ENCODE data around the gene NCKAP5. TPM values are rescaled to one million over a fixed set of nuclear protein-coding genes. Genes with fewer than 3 reads are reported as not detected.

The NCKAP5 gene
- total and polyA plus RNA-seq, 4 donors = 0.57 to 2.8 (median 2.4) TPM

GRCh38 chr2:132949108-132949507 lies 619.2 kb downstream of the NCKAP5 start:
- no peak overlapping the region for H3K27ac ChIP-seq (ENCODE audit: low read depth in 1 of 2, low read length in 2 of 2)
- no peak for TF ChIP-seq FOXA1 (IDR thresholded peaks at IDR 0.05)
- no peak for TF ChIP-seq MAX (IDR thresholded peaks at IDR 0.05)
- TF ChIP-seq CTCF (IDR thresholded peaks at IDR 0.05; ENCODE audit: low read depth, low read length, missing input control) = no peak
- no peak for TF ChIP-seq ZBTB33 (IDR thresholded peaks at IDR 0.05)
- no peak for TF ChIP-seq YY1 (IDR thresholded peaks at IDR 0.05)
- TF ChIP-seq TAF1 (conservative IDR thresholded peaks at IDR 0.05) = no peak
- no peak for TF ChIP-seq REST (IDR thresholded peaks at IDR 0.05)
- no peak for TF ChIP-seq HNF4A (conservative IDR thresholded peaks at IDR 0.05)
- no peak for TF ChIP-seq ATF3 (IDR thresholded peaks at IDR 0.05)
- no peak for TF ChIP-seq JUND (IDR thresholded peaks at IDR 0.05)
- TF ChIP-seq RAD21 (IDR thresholded peaks at IDR 0.05) = no peak
- no peak for TF ChIP-seq EGR1 (IDR thresholded peaks at IDR 0.05; ENCODE audit: low read depth in 2 of 2)
- TF ChIP-seq GABPA (IDR thresholded peaks at IDR 0.05 in 1 of 2, conservative IDR thresholded peaks at IDR 0.05 in 1 of 2) = no peak
- TF ChIP-seq RXRA (IDR thresholded peaks at IDR 0.05) = no peak
- TF ChIP-seq SP1 (IDR thresholded peaks at IDR 0.05) = no peak
- no peak for TF ChIP-seq NR2F2 (IDR thresholded peaks at IDR 0.05)
- no peak for TF ChIP-seq HNF4G (IDR thresholded peaks at IDR 0.05)
- no peak for TF ChIP-seq FOXA2 (IDR thresholded peaks at IDR 0.05)
- no peak overlapping the region for H3K4me3 ChIP-seq (ENCODE audit: low read depth in 1 of 3, low read length in 3 of 3)
- DNase-seq (ENCODE audit: low spot score) = no peak
- H3K9me3 ChIP-seq (ENCODE audit: control insufficient read depth in 4 of 4, low read length in 3 of 4) = no peaks in the 10 kb centered on the region
- no peaks in the 10 kb centered on the region for H3K36me3 ChIP-seq (ENCODE audit: control insufficient read depth in 4 of 4, insufficient read depth in 3 of 4, low read depth in 1 of 4, low read length in 3 of 4)
- H3K4me1 ChIP-seq (ENCODE audit: control insufficient read depth in 4 of 4, insufficient read depth in 4 of 4, low read length in 3 of 4) = no peaks in the 10 kb centered on the region
- 90% methylated on average over 3 of the region's 3 CpGs for WGBS
- H3K9ac ChIP-seq (ENCODE audit: low read depth in 1 of 2, low read length in 2 of 2) = no peak overlapping the region
- no peaks in the 10 kb centered on the region for H3K27me3 ChIP-seq (ENCODE audit: control insufficient read depth in 4 of 4, insufficient read depth in 4 of 4, low read length in 3 of 4)
